Measurements from ENCODE around the gene DDX42.
"Not testable (repeated sequence)": the region's sequence is repeated elsewhere in the genome, so short reads cannot be mapped to it uniquely, and the experiment has no call there.

DNA sequence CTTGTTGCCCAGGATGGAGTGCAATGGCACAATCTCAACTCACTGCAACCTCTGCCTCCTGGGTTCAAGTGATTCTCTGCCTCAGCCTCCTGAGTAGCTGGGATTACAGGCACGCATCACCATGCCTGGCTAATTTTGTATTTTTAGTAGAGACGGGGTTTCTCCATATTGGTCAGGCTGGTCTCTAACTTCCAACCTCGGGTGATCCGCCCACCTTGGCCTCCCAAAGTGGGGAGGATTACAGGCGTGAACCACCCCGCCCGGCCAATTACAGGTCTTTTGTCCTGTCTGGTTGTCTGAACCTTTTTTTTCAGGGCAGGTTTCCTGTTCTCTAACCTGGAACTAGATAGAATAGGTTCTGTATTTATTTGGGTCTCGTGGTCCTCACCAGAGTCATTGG is 82.5 kb downstream of the DDX42 start:
- TF ChIP-seq, protein P1, sequence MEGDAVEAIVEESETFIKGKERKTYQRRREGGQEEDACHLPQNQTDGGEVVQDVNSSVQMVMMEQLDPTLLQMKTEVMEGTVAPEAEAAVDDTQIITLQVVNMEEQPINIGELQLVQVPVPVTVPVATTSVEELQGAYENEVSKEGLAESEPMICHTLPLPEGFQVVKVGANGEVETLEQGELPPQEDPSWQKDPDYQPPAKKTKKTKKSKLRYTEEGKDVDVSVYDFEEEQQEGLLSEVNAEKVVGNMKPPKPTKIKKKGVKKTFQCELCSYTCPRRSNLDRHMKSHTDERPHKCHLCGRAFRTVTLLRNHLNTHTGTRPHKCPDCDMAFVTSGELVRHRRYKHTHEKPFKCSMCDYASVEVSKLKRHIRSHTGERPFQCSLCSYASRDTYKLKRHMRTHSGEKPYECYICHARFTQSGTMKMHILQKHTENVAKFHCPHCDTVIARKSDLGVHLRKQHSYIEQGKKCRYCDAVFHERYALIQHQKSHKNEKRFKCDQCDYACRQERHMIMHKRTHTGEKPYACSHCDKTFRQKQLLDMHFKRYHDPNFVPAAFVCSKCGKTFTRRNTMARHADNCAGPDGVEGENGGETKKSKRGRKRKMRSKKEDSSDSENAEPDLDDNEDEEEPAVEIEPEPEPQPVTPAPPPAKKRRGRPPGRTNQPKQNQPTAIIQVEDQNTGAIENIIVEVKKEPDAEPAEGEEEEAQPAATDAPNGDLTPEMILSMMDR (IDR thresholded peaks at IDR 0.05), result not testable (repeated sequence)
- not testable (repeated sequence) for TF ChIP-seq POLR2AphosphoS5, POLR2A, EP300 (IDR thresholded peaks at IDR 0.05)
